HEK293 (cell line): Measurements from ENCODE around the gene TCF7L2.

ENCODE experiments used
- ELK4 ChIP-seq: IDR thresholded peaks from 2 replicates; pipeline ENCODE4 v1.6.1; 2011; ENCODE audit warnings: mild to moderate bottlenecking, low read depth, low read length, borderline replicate concordance
- GLI2 ChIP-seq: fragments of 450-650 bp; formaldehyde crosslinking; IDR thresholded peaks from 2 replicates; pipeline ENCODE4; 2017; ENCODE audit warnings: missing biosample characterization, missing genetic modification characterization, low read depth, borderline replicate concordance
- KLF10 ChIP-seq: fragments of 450-650 bp; IDR thresholded peaks from 2 replicates; pipeline ENCODE4 v1.5.1; 2018; ENCODE audit warnings: missing biosample characterization, mild to moderate bottlenecking, missing genetic modification characterization
- PRDM10 ChIP-seq: fragments of 450-650 bp; formaldehyde crosslinking; IDR thresholded peaks from 2 replicates; pipeline ENCODE4 v1.5.1; 2016; ENCODE audit warnings: missing biosample characterization, missing genetic modification characterization
- SP3 ChIP-seq: fragments of 450-650 bp; formaldehyde crosslinking; IDR thresholded peaks from 2 replicates; pipeline ENCODE4 v1.5.1; 2016; ENCODE audit warnings: missing biosample characterization, missing genetic modification characterization
- ZBTB49 ChIP-seq: fragments of 450-650 bp; formaldehyde crosslinking; IDR thresholded peaks from 2 replicates; pipeline ENCODE4 v1.5.1; 2016; ENCODE audit warnings: missing biosample characterization, missing genetic modification characterization, low read depth
- ZIC2 ChIP-seq: fragments of 450-650 bp; formaldehyde crosslinking; IDR thresholded peaks from 2 replicates; pipeline ENCODE4 v1.5.1; 2016; ENCODE audit warnings: missing biosample characterization, missing genetic modification characterization
- ZNF174 ChIP-seq: fragments of 450-650 bp; formaldehyde crosslinking; IDR thresholded peaks from 2 replicates; pipeline ENCODE4 v1.5.0; 2017; ENCODE audit warnings: missing biosample characterization, mild to moderate bottlenecking, missing genetic modification characterization
- ZNF366 ChIP-seq: fragments of 450-650 bp; formaldehyde crosslinking; conservative IDR thresholded peaks from 2 replicates; pipeline ENCODE4 v1.5.1; 2016; ENCODE audit warnings: missing biosample characterization, missing genetic modification characterization
- ZNF391 ChIP-seq: fragments of 450-650 bp; formaldehyde crosslinking; IDR thresholded peaks from 2 replicates; pipeline ENCODE4 v1.5.1; 2016; ENCODE audit warnings: low read depth, missing biosample characterization, missing genetic modification characterization, borderline replicate concordance
- ZNF416 ChIP-seq: fragments of 450-650 bp; formaldehyde crosslinking; IDR thresholded peaks from 2 replicates; pipeline ENCODE4 v1.5.1; 2016; ENCODE audit warnings: missing biosample characterization, missing genetic modification characterization
- ZNF513 ChIP-seq: fragments of 450-650 bp; IDR thresholded peaks from 2 replicates; pipeline ENCODE4 v1.5.1; 2018; ENCODE audit warnings: missing biosample characterization, missing genetic modification characterization
- ZNF610 ChIP-seq: fragments of 450-650 bp; formaldehyde crosslinking; IDR thresholded peaks from 2 replicates; pipeline ENCODE4 v1.5.1; 2016; ENCODE audit warnings: missing biosample characterization, missing genetic modification characterization, borderline replicate concordance
- ZNF624 ChIP-seq: fragments of 450-650 bp; formaldehyde crosslinking; IDR thresholded peaks from 2 replicates; pipeline ENCODE4 v1.5.1; 2017; ENCODE audit warnings: missing biosample characterization, missing genetic modification characterization
- ZNF629 ChIP-seq: fragments of 450-650 bp; formaldehyde crosslinking; IDR thresholded peaks from 2 replicates; pipeline ENCODE4 v1.5.1; 2017; ENCODE audit warnings: missing biosample characterization, missing genetic modification characterization
- ZNF747 ChIP-seq: fragments of 450-650 bp; formaldehyde crosslinking; IDR thresholded peaks from 2 replicates; pipeline ENCODE4 v1.5.1; 2016; ENCODE audit warnings: missing biosample characterization, missing genetic modification characterization
- ZNF792 ChIP-seq: fragments of 450-650 bp; formaldehyde crosslinking; IDR thresholded peaks from 2 replicates; pipeline ENCODE4 v1.5.1; 2016; ENCODE audit warnings: missing biosample characterization, missing genetic modification characterization
- ZNF837 ChIP-seq: fragments of 450-650 bp; formaldehyde crosslinking; IDR thresholded peaks from 2 replicates; pipeline ENCODE4 v1.5.1; 2016; ENCODE audit warnings: missing biosample characterization, missing genetic modification characterization
- TF ChIP-seq, protein P1 (sequence below): fragments of 450-650 bp; formaldehyde crosslinking; IDR thresholded peaks from 2 replicates; pipeline ENCODE4; 2016; ENCODE audit warnings: missing biosample characterization, missing genetic modification characterization
- TF ChIP-seq, protein P2 (sequence below): fragments of 450-650 bp; formaldehyde crosslinking; IDR thresholded peaks from 2 replicates; pipeline ENCODE4 v1.5.1; 2016; ENCODE audit warnings: missing biosample characterization, missing genetic modification characterization
- TF ChIP-seq, protein P3 (sequence below): fragments of 450-650 bp; formaldehyde crosslinking; conservative IDR thresholded peaks from 2 replicates; pipeline ENCODE4 v1.5.1; 2016; ENCODE audit warnings: low read depth, missing biosample characterization, missing genetic modification characterization

TCF7L2 gene

GRCh38 chr10:113093188-113094113 lies 143.4 kb downstream of the TCF7L2 start (continued):
- TF ChIP-seq ZNF513 (tag by site-specific recombination) (no peak), ZNF837 (tag by site-specific recombination) (no peak), KLF10 (tag by site-specific recombination) (peak; percentile 86), ZNF624 (tag by site-specific recombination) (no peak), ZNF366 (peak; percentile 93), ZBTB49 (tag by site-specific recombination) (no peak), PRDM10 (tag by site-specific recombination) (peak; percentile 68), ZNF629 (peak; percentile 83), ZNF792 (no peak), ZNF391 (tag by site-specific recombination) (no peak), ZIC2 (no peak), ZNF416 (tag by site-specific recombination) (no peak), SP3 (0 out of 2 replicates have a peak, but pooled peaks have one; percentile 39), ZNF747 (tag by site-specific recombination) (no peak), ZNF610 (tag by site-specific recombination) (no peak), ELK4 (no peak), GLI2 (tag by site-specific recombination) (0 out of 2 replicates have a peak, but pooled peaks have one; percentile 35), ZNF174 (no peak)
- TF ChIP-seq, protein P1, sequence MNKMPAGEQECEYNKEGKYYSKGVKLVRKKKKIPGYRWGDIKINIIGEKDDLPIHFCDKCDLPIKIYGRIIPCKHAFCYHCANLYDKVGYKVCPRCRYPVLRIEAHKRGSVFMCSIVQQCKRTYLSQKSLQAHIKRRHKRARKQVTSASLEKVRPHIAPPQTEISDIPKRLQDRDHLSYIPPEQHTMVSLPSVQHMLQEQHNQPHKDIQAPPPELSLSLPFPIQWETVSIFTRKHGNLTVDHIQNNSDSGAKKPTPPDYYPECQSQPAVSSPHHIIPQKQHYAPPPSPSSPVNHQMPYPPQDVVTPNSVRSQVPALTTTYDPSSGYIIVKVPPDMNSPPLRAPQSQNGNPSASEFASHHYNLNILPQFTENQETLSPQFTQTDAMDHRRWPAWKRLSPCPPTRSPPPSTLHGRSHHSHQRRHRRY (tag by site-specific recombination): no peak
- TF ChIP-seq, protein P2, sequence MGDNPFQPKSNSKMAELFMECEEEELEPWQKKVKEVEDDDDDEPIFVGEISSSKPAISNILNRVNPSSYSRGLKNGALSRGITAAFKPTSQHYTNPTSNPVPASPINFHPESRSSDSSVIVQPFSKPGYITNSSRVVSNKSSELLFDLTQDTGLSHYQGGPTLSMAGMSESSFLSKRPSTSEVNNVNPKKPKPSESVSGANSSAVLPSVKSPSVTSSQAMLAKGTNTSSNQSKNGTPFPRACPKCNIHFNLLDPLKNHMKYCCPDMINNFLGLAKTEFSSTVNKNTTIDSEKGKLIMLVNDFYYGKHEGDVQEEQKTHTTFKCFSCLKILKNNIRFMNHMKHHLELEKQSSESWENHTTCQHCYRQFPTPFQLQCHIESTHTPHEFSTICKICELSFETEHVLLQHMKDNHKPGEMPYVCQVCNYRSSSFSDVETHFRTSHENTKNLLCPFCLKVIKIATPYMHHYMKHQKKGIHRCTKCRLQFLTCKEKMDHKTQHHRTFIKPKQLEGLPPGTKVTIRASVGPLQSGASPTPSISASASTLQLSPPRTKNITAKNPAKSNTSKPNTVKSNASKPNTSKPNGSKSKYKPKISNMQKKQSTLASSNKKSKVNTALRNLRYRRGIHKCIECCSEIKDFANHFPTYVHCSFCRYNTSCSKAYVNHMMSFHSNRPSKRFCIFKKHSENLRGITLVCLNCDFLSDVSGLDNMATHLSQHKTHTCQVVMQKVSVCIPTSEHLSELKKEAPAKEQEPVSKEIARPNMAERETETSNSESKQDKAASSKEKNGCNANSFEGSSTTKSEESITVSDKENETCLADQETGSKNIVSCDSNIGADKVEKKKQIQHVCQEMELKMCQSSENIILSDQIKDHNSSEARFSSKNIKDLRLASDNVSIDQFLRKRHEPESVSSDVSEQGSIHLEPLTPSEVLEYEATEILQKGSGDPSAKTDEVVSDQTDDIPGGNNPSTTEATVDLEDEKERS (tag by site-specific recombination): no peak
- TF ChIP-seq, protein P3, sequence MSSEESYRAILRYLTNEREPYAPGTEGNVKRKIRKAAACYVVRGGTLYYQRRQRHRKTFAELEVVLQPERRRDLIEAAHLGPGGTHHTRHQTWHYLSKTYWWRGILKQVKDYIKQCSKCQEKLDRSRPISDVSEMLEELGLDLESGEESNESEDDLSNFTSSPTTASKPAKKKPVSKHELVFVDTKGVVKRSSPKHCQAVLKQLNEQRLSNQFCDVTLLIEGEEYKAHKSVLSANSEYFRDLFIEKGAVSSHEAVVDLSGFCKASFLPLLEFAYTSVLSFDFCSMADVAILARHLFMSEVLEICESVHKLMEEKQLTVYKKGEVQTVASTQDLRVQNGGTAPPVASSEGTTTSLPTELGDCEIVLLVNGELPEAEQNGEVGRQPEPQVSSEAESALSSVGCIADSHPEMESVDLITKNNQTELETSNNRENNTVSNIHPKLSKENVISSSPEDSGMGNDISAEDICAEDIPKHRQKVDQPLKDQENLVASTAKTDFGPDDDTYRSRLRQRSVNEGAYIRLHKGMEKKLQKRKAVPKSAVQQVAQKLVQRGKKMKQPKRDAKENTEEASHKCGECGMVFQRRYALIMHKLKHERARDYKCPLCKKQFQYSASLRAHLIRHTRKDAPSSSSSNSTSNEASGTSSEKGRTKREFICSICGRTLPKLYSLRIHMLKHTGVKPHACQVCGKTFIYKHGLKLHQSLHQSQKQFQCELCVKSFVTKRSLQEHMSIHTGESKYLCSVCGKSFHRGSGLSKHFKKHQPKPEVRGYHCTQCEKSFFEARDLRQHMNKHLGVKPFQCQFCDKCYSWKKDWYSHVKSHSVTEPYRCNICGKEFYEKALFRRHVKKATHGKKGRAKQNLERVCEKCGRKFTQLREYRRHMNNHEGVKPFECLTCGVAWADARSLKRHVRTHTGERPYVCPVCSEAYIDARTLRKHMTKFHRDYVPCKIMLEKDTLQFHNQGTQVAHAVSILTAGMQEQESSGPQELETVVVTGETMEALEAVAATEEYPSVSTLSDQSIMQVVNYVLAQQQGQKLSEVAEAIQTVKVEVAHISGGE (tag by site-specific recombination): no peak
